ENCODE measurements around the gene PLA2G4E. TPM values are rescaled to one million over a fixed set of nuclear protein-coding genes. Genes with fewer than 3 reads are reported as not detected.

The PLA2G4E gene
- total RNA-seq, 1 experiment from 2014 or later: not detected

GRCh38 chr15:42036966-42037365 is 16.1 kb upstream of the PLA2G4E start:
- Histone ChIP-seq H3F3A (ENCODE audit: insufficient read depth, low read depth) (peaks cover 6% of the 10 kb centered on the region; the same call in 1 of the 2 replicates), H3K9me2 (ENCODE audit: insufficient read depth) (no peaks in the 10 kb centered on the region), H3K36me3 (ENCODE audit: low read depth) (no peaks in the 10 kb centered on the region), H4K20me1 (ENCODE audit: insufficient read depth) (no peaks in the 10 kb centered on the region), H3K4me1 (replicated peaks; ENCODE audit: insufficient read depth) (peaks cover 34% of the 10 kb centered on the region), H3K4me3 (no peak overlapping the region), H2AFZ (no peak overlapping the region), H3K9me3 (ENCODE audit: insufficient read depth, low read depth) (no peaks in the 10 kb centered on the region; the same call in 1 of the 2 replicates), H3K27me3 (ENCODE audit: insufficient read depth, low read depth) (no peaks in the 10 kb centered on the region), H3K27ac (no peak overlapping the region), H3K79me2 (ENCODE audit: low read depth) (no peaks in the 10 kb centered on the region), H3K4me2 (no peak overlapping the region)
- DNase-seq: no peak
- ChIA-PET POLR2A (ENCODE audit: unreplicated experiment) (no interaction called here), CTCF (no interaction called here)
- no TSS peak for BruUV-seq (replicated peaks)
- TF ChIP-seq EZH2 (IDR thresholded peaks at IDR 0.05; ENCODE audit: low read depth) (no peak), CTCF (conservative IDR thresholded peaks at IDR 0.05) (no peak)
- intact Hi-C loops (cut with micrococcal nuclease; ENCODE audit: unreplicated experiment): no loop called here

- Histone ChIP-seq H3F3A (ENCODE audit: insufficient read depth, low read depth) (peaks cover 6% of the 10 kb centered on the region; the same call in 1 of the 2 replicates), H4K20me1 (ENCODE audit: insufficient read depth) (no peaks in the 10 kb centered on the region), H3K4me1 (replicated peaks; ENCODE audit: insufficient read depth) (peaks cover 34% of the 10 kb centered on the region), H3K4me3 (no peak overlapping the region), H3K36me3 (ENCODE audit: low read depth) (no peaks in the 10 kb centered on the region), H3K9me3 (ENCODE audit: insufficient read depth, low read depth) (no peaks in the 10 kb centered on the region; the same call in 1 of the 2 replicates), H3K27me3 (ENCODE audit: insufficient read depth, low read depth) (no peaks in the 10 kb centered on the region), H3K79me2 (ENCODE audit: low read depth) (no peaks in the 10 kb centered on the region), H3K27ac (no peak overlapping the region), H3K4me2 (no peak overlapping the region), H3K9me2 (ENCODE audit: insufficient read depth) (no peaks in the 10 kb centered on the region), H2AFZ (no peak overlapping the region)
- CTCF ChIA-PET: no interaction called here
- TF ChIP-seq EZH2 (IDR thresholded peaks at IDR 0.05; ENCODE audit: low read depth): no peak
- TF ChIP-seq CTCF (conservative IDR thresholded peaks at IDR 0.05): no peak
- no peak for DNase-seq
- BruUV-seq (replicated peaks): no TSS peak
- intact Hi-C loops (cut with micrococcal nuclease; ENCODE audit: unreplicated experiment): no loop called here
- POLR2A ChIA-PET (ENCODE audit: unreplicated experiment): no interaction called here
Observed at GRCh38 chr15:42036112-42036905, 15.5 kb upstream of the PLA2G4E start.

- H3K4me3 ChIP-seq: no peak overlapping the region
- H3F3A ChIP-seq (ENCODE audit: insufficient read depth, low read depth): peaks cover 6% of the 10 kb centered on the region; the same call in 1 of the 2 replicates
- intact Hi-C loops (cut with micrococcal nuclease; ENCODE audit: unreplicated experiment): no loop called here
- ChIA-PET POLR2A (ENCODE audit: unreplicated experiment) (no interaction called here), CTCF (no interaction called here)
- TF ChIP-seq EZH2 (IDR thresholded peaks at IDR 0.05; ENCODE audit: low read depth) (no peak), CTCF (conservative IDR thresholded peaks at IDR 0.05) (no peak)
- BruUV-seq (replicated peaks): no TSS peak
- H3K27ac ChIP-seq: 0 out of 2 replicates have a peak overlapping the region, but pooled peaks have one; percentile 35
- H3K27me3 ChIP-seq (ENCODE audit: insufficient read depth, low read depth): no peaks in the 10 kb centered on the region
- DNase-seq: no peak
- H4K20me1 ChIP-seq (ENCODE audit: insufficient read depth): no peaks in the 10 kb centered on the region
- peaks cover 34% of the 10 kb centered on the region for H3K4me1 ChIP-seq (replicated peaks; ENCODE audit: insufficient read depth)
- no peaks in the 10 kb centered on the region for H3K36me3 ChIP-seq (ENCODE audit: low read depth)
- no peaks in the 10 kb centered on the region for H3K9me2 ChIP-seq (ENCODE audit: insufficient read depth)
- no peak overlapping the region; the same call in 1 of the 2 replicates for H2AFZ ChIP-seq
- peak overlapping the region; percentile 47; the same call in 1 of the 2 replicates for H3K4me2 ChIP-seq
- no peaks in the 10 kb centered on the region for H3K79me2 ChIP-seq (ENCODE audit: low read depth)
- H3K9me3 ChIP-seq (ENCODE audit: insufficient read depth, low read depth): no peaks in the 10 kb centered on the region; the same call in 1 of the 2 replicates
Observed at GRCh38 chr15:42035435-42035761, 14.6 kb upstream of the PLA2G4E start.

All from PC-9 (cell line).